K562 (cell line): Measurements from ENCODE around the gene NOA1. TPM values are rescaled to one million over a fixed set of nuclear protein-coding genes. Genes with fewer than 3 reads are reported as not detected.

Experiments used
- ARID2 ChIP-seq: fragments of 450-650 bp; IDR thresholded peaks from 2 replicates; pipeline ENCODE4 v1.6.1; 2017; ENCODE audit warnings: antibody characterized with exemption, mild to moderate bottlenecking
- ATF2 ChIP-seq: sonication (generic); formaldehyde crosslinking; IDR thresholded peaks from 2 replicates; pipeline ENCODE4 v1.8.1; 2022; ENCODE audit warnings: missing genetic modification reagents
- ATF4 ChIP-seq: fragments of 450-650 bp; formaldehyde crosslinking; IDR thresholded peaks from 2 replicates; pipeline ENCODE4 v1.4.0; 2022; ENCODE audit warnings: mild to moderate bottlenecking, moderate library complexity
- CEBPG ChIP-seq, 3 experiments: fragments of 200-800 bp in 1 of 3; sonication (Bioruptor generic) in 1 of 3; sonication (generic) in 1 of 3; formaldehyde crosslinking in 1 of 3; IDR thresholded peaks in 2 of 3; conservative IDR thresholded peaks in 1 of 3; 2 replicates each; pipeline versions ENCODE4 v1.6.1 to v1.8.0; 2016 to 2022; ENCODE audit warnings: missing compliant biosample characterization in 2 of 3, missing genetic modification characterization in 2 of 3, mild to moderate bottlenecking in 1 of 3, missing genetic modification reagents in 1 of 3
- FOXP4 ChIP-seq: sonication (generic); formaldehyde crosslinking; IDR thresholded peaks from 2 replicates; pipeline ENCODE4 v1.8.0; 2022; ENCODE audit warnings: mild to moderate bottlenecking, missing genetic modification reagents, borderline replicate concordance
- HCFC1 ChIP-seq: IDR thresholded peaks from 2 replicates; pipeline ENCODE4 v1.6.1; 2012; ENCODE audit warnings: low read depth, low read length, improper control_type of control experiment
- HINFP ChIP-seq: fragments of 450-650 bp; conservative IDR thresholded peaks from 2 replicates; pipeline ENCODE4 v1.6.1; 2016; ENCODE audit warnings: missing genetic modification characterization, low read depth, mild to moderate bottlenecking, control low read depth, missing compliant biosample characterization
- KAT8 ChIP-seq: fragments of 450-650 bp; IDR thresholded peaks from 2 replicates; pipeline ENCODE4 v1.6.1; 2016; ENCODE audit warnings: low read depth, mild to moderate bottlenecking
- NR2C2 ChIP-seq, 2 experiments: fragments of 200-800 bp in 1 of 2; sonication (Bioruptor generic) in 1 of 2; sonication (generic) in 1 of 2; formaldehyde crosslinking in 1 of 2; IDR thresholded peaks; 2 replicates each; pipeline versions ENCODE4 v1.6.1 to v1.8.0; 2016 to 2022; ENCODE audit warnings: mild to moderate bottlenecking in 1 of 2, missing compliant biosample characterization in 1 of 2, missing genetic modification characterization in 1 of 2, missing genetic modification reagents in 1 of 2
- PREB ChIP-seq: sonication (generic); formaldehyde crosslinking; IDR thresholded peaks from 2 replicates; pipeline ENCODE4 v1.8.1; 2023; ENCODE audit warnings: mild to moderate bottlenecking, missing genetic modification reagents
- SAP30 ChIP-seq: fragments of 200-600 bp; sonication (generic); IDR thresholded peaks from 2 replicates; pipeline ENCODE4 v1.6.1; 2012; ENCODE audit warnings: borderline replicate concordance, low read depth, mild to moderate bottlenecking, moderate library complexity, low read length, control low read depth, inconsistent platforms; ENCODE audit not compliant: insufficient read depth, poor library complexity, severe bottlenecking
- SFPQ ChIP-seq: fragments of 200-400 bp; formaldehyde crosslinking; IDR thresholded peaks from 2 replicates; pipeline ENCODE4 v1.6.1; 2017; ENCODE audit warnings: mild to moderate bottlenecking, low read depth, low read length, moderate library complexity
- TRIM24 ChIP-seq, 2 experiments: fragments of 450-650 bp; IDR thresholded peaks; 2 replicates each; pipeline ENCODE4 v1.6.1; 2016
- ZC3H11A ChIP-seq: IDR thresholded peaks from 2 replicates; pipeline ENCODE4 v1.6.1; 2012; ENCODE audit warnings: low read depth, low read length, improper control_type of control experiment
- ZNF507 ChIP-seq: conservative IDR thresholded peaks from 2 replicates; pipeline ENCODE4 v1.6.1; 2017; ENCODE audit warnings: missing genetic modification characterization, missing compliant biosample characterization
- ZNF699 ChIP-seq: fragments of 250-450 bp; sonication (Bioruptor Pico); IDR thresholded peaks from 2 replicates; pipeline ENCODE4 v1.8.0; 2021; ENCODE audit warnings: mild to moderate bottlenecking, moderate library complexity; ENCODE audit not compliant: insufficient replicate concordance
- polyA plus RNA-seq, 8 experiments: library from polyadenylated mRNA; depleted of rRNA in 4 of 8; stranded (reverse) in 5 of 8; unstranded in 3 of 8; fragments of >200 nt; fragmentation: Nextera tagmentation in 2 of 8; fragmentation: Illumina TruSeq in 1 of 8; extraction: Ambion mirVana in 2 of 8; extraction: Trizol in 1 of 8; gene quantifications; 2 replicates each; pipeline versions ENCODE4 v1.2.1 to v1.2.3, GENCODE V29; 2011 to 2014; ENCODE audit warnings: inconsistent platforms in 1 of 8, missing spikeins in 1 of 8
- total RNA-seq, 7 experiments: library from RNA; depleted of rRNA in 6 of 7; stranded (reverse); fragments of >200 nt in 6 of 7; fragmentation: Illumina TruSeq in 2 of 7; extraction: Trizol in 2 of 7; gene quantifications; 2 replicates each; pipeline versions ENCODE4 v1.2.1 to v1.2.3, GENCODE V29; 2011 to 2021; ENCODE audit warnings: low replicate concordance in 1 of 7

Gene NOA1
- total and polyA plus RNA-seq, 9 of the 15 experiments (the other 6 are each of a cell fraction or from before 2014, with no cell fraction given), result 2.6 to 26.6 (median 16.7) TPM

GRCh38 chr4:56990109-56990905 is 12.9 kb upstream of the NOA1 start (continued):
- no peak; a peak in 1 of 4 replicates for TF ChIP-seq TRIM24 (IDR thresholded peaks at IDR 0.05)
- no peak for TF ChIP-seq HINFP
- no peak for TF ChIP-seq FOXP4 (CRISPR knock-in tag)
- peak; percentile 89 for TF ChIP-seq CEBPG (CRISPR knock-in tag; IDR thresholded peaks at IDR 0.05)
- TF ChIP-seq CEBPG (tag; conservative IDR thresholded peaks at IDR 0.05 in 1 of 2, IDR thresholded peaks at IDR 0.05 in 1 of 2), result peak; percentile 90 to 96
- TF ChIP-seq ZC3H11A, result no peak
- no peak for TF ChIP-seq KAT8
- TF ChIP-seq SAP30, result no peak
- no peak for TF ChIP-seq SFPQ
- TF ChIP-seq ZNF507 (tag), result no peak
- no peak for TF ChIP-seq HCFC1
- no peak for TF ChIP-seq ARID2
- no peak for TF ChIP-seq PREB (CRISPR knock-in tag)
- TF ChIP-seq ATF2, result no peak
- no peak for TF ChIP-seq ZNF699 (CRISPR knock-in tag)
- TF ChIP-seq NR2C2 (CRISPR knock-in tag; IDR thresholded peaks at IDR 0.05), result no peak
- no peak for TF ChIP-seq NR2C2 (tag; IDR thresholded peaks at IDR 0.05)
- peak; percentile 73 for TF ChIP-seq ATF4
